Left lung (tissue), 10 donors: ENCODE results near the gene GLYATL2. TPM values are rescaled to one million over a fixed set of nuclear protein-coding genes. Genes with fewer than 3 reads are reported as not detected.

Experiments used
- ATAC-seq: fragments of 200-7000 bp; cut with Tn5 transposase; one replicate; pipeline ENCODE4 v1.9.1; 2020; ENCODE audit warnings: moderate library complexity
- DNase-seq, 4 donors: peaks; one replicate each; pipeline ENCODE4 v3.0.0-alpha.2; 2013 to 2020
- H3K27ac ChIP-seq, 2 donors: fragments of 200-600 bp; sonication (generic) in 1 of 2; one replicate each; pipeline versions ENCODE4 v1.5.0 to v1.8.0; 2020 to 2021
- H3K27me3 ChIP-seq, 2 donors: fragments of 200-600 bp; sonication (generic) in 1 of 2; one replicate each; pipeline versions ENCODE4 v1.5.0 to v1.8.0; 2020 to 2021
- H3K36me3 ChIP-seq, 2 donors: fragments of 200-600 bp; sonication (generic) in 1 of 2; one replicate each; pipeline versions ENCODE4 v1.5.0 to v1.8.0; 2020 to 2021
- H3K4me1 ChIP-seq, 2 donors: fragments of 200-600 bp; one replicate each; pipeline ENCODE4 v1.8.0; 2021
- H3K4me3 ChIP-seq, 2 donors: fragments of 200-600 bp; sonication (generic) in 1 of 2; one replicate each; pipeline versions ENCODE4 v1.5.0 to v1.8.0; 2020 to 2021; ENCODE audit warnings: mild to moderate bottlenecking in 1 of 2
- H3K9me3 ChIP-seq, 2 donors: fragments of 200-600 bp; sonication (generic) in 1 of 2; one replicate each; pipeline versions ENCODE4 v1.5.0 to v1.8.0; 2020 to 2021
- intact Hi-C, 2 donors: fragments of 100-400 bp; cut with DNase I; formaldehyde crosslinking; loops; one replicate each; pipeline versions ENCODE4 v1.11.2 to v1.14.2; 2022
- polyA plus RNA-seq, 6 donors: library from polyadenylated mRNA; unstranded; fragments of 120-200 nt; gene quantifications; one replicate each; pipeline ENCODE4 v1.2.1, GENCODE V29; 2013; ENCODE audit not compliant: insufficient read length in 6 of 6
- total RNA-seq, 2 donors: library from RNA; stranded (reverse); fragmentation: NEBNext Ultra II Directional; extraction: Animal tissue kit (Norgen Biotek cat#: 25700); gene quantifications; one replicate each; pipeline ENCODE4 v1.2.1, GENCODE V29; 2021
- TF ChIP-seq, protein P1 (sequence below), 2 donors: fragments of 200-600 bp; sonication (generic) in 1 of 2; IDR thresholded peaks; one replicate each; pipeline versions ENCODE4 v1.5.0 to v1.8.0; 2021; ENCODE audit warnings: antibody characterized with exemption in 2 of 2
- donor health status: DM: no; HTN: yes; CAD: no.
- donor health status: DM: no; HTN: no; CAD: no.

The GLYATL2 gene
- total and polyA plus RNA-seq, 8 donors, result 1.0 to 4.3 (median 2.3) TPM; not detected in 2

GRCh38 chr11:58880166-58880565 lies 35.7 kb upstream of the GLYATL2 start:
- Histone ChIP-seq H3K4me3 (no peak overlapping the region), H3K27me3 (no peaks in the 10 kb centered on the region)
- ATAC-seq, result no peak

GRCh38 chr11:58867556-58867955 lies 23.1 kb upstream of the GLYATL2 start:
- H3K4me1 ChIP-seq, result no peaks in the 10 kb centered on the region
- no peaks in the 10 kb centered on the region for H3K27me3 ChIP-seq
- H3K9me3 ChIP-seq, result no peaks in the 10 kb centered on the region
- no peak overlapping the region for H3K4me3 ChIP-seq
- no peak overlapping the region for H3K27ac ChIP-seq
- H3K36me3 ChIP-seq, result no peaks in the 10 kb centered on the region
- ATAC-seq (no peak), DNase-seq (no peak)
- intact Hi-C loops, result no loop called here
- TF ChIP-seq, protein P1, sequence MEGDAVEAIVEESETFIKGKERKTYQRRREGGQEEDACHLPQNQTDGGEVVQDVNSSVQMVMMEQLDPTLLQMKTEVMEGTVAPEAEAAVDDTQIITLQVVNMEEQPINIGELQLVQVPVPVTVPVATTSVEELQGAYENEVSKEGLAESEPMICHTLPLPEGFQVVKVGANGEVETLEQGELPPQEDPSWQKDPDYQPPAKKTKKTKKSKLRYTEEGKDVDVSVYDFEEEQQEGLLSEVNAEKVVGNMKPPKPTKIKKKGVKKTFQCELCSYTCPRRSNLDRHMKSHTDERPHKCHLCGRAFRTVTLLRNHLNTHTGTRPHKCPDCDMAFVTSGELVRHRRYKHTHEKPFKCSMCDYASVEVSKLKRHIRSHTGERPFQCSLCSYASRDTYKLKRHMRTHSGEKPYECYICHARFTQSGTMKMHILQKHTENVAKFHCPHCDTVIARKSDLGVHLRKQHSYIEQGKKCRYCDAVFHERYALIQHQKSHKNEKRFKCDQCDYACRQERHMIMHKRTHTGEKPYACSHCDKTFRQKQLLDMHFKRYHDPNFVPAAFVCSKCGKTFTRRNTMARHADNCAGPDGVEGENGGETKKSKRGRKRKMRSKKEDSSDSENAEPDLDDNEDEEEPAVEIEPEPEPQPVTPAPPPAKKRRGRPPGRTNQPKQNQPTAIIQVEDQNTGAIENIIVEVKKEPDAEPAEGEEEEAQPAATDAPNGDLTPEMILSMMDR (IDR thresholded peaks at IDR 0.05), result no peak

More at GRCh38 chr11:58880166-58880565, 35.7 kb upstream of the GLYATL2 start:
- H3K4me1 ChIP-seq, result no peaks in the 10 kb centered on the region
- intact Hi-C loops, result no loop called here
- H3K9me3 ChIP-seq, result peaks cover 0 to 7% of the 10 kb centered on the region in 2 donors
- DNase-seq, result no peak
- H3K36me3 ChIP-seq, result no peaks in the 10 kb centered on the region
- no peak overlapping the region for H3K27ac ChIP-seq
- TF ChIP-seq, protein P1 (IDR thresholded peaks at IDR 0.05), result no peak

DNA sequence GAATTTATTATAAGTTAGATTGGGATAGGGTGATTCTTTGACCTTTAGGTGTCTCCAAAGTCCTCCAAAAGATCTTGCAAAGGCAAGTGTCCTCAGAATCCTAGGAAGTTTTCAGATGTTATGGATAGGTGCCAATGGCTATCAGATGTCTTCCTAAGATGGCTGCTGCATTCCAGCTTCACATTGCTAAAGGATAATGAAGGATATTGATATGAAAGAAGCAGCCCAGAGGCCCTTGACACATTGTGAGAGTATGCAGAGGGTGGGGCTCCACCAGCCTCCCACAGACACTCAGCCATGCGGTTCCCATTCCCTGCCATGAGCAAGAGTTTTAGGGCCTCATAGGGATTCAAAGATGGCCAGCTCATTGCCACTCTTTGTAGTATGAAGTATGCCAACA lies 22.3 kb upstream of the GLYATL2 start:
- H3K36me3 ChIP-seq, result no peaks in the 10 kb centered on the region
- ATAC-seq (no peak), DNase-seq (no peak)
- H3K9me3 ChIP-seq, result peaks cover 0 to 2% of the 10 kb centered on the region in 2 donors
- intact Hi-C loops, result no loop called here
- no peak overlapping the region for H3K27ac ChIP-seq
- no peaks in the 10 kb centered on the region for H3K4me1 ChIP-seq
- TF ChIP-seq, protein P1 (IDR thresholded peaks at IDR 0.05), result no peak
- H3K4me3 ChIP-seq, result no peak overlapping the region
- no peaks in the 10 kb centered on the region for H3K27me3 ChIP-seq

GRCh38 chr11:58864335-58864734 lies 19.8 kb upstream of the GLYATL2 start:
- H3K9me3 ChIP-seq, result peaks cover 0 to 2% of the 10 kb centered on the region in 2 donors
- DNase-seq (no peak), ATAC-seq (no peak)
- intact Hi-C loops, result no loop called here
- TF ChIP-seq, protein P1 (IDR thresholded peaks at IDR 0.05), result no peak
- H3K27me3 ChIP-seq, result no peaks in the 10 kb centered on the region
- no peaks in the 10 kb centered on the region for H3K36me3 ChIP-seq
- H3K27ac ChIP-seq, result no peak overlapping the region
- no peaks in the 10 kb centered on the region for H3K4me1 ChIP-seq
- no peak overlapping the region for H3K4me3 ChIP-seq

- no peak for ATAC-seq
- H3K27me3 ChIP-seq, result no peaks in the 10 kb centered on the region
- intact Hi-C loops, result no loop called here
- no peak for DNase-seq
- TF ChIP-seq, protein P1 (IDR thresholded peaks at IDR 0.05), result no peak
- H3K27ac ChIP-seq, result no peak overlapping the region
- no peaks in the 10 kb centered on the region for H3K4me1 ChIP-seq
- H3K9me3 ChIP-seq, result peaks cover 0 to 2% of the 10 kb centered on the region in 2 donors
- H3K36me3 ChIP-seq, result no peaks in the 10 kb centered on the region
- H3K4me3 ChIP-seq, result no peak overlapping the region
Observed at GRCh38 chr11:58863697-58864096, 19.2 kb upstream of the GLYATL2 start.
